HUES64 (cell line): ENCODE measurements around the gene INF2.
"Not testable (repeated sequence)": the region's sequence is repeated elsewhere in the genome, so short reads cannot be mapped to it uniquely, and the experiment has no call there.

Source experiments
- H3K27ac ChIP-seq: 2 replicates; pipeline ENCODE4 v1.7.0; 2013; ENCODE audit warnings: low read depth, low read length, inconsistent platforms
- H3K27me3 ChIP-seq: 2 replicates; pipeline ENCODE4 v1.6.1; 2013; ENCODE audit warnings: mild to moderate bottlenecking, low read length; ENCODE audit not compliant: insufficient read depth
- H3K36me3 ChIP-seq: 2 replicates; pipeline ENCODE4 v1.6.1; 2013; ENCODE audit warnings: mild to moderate bottlenecking, low read length; ENCODE audit not compliant: insufficient read depth
- H3K4me1 ChIP-seq: 2 replicates; pipeline ENCODE4 v1.6.1; 2013; ENCODE audit warnings: mild to moderate bottlenecking, low read length, moderate library complexity; ENCODE audit not compliant: insufficient read depth
- H3K4me3 ChIP-seq: 2 replicates; pipeline ENCODE4 v1.5.1; 2013; ENCODE audit warnings: mild to moderate bottlenecking, low read length, moderate library complexity
- H3K9ac ChIP-seq: 2 replicates; pipeline ENCODE4 v1.6.1; 2013; ENCODE audit warnings: mild to moderate bottlenecking, low read depth, low read length
- H3K9me3 ChIP-seq: 2 replicates; pipeline ENCODE4 v1.6.1; 2013; ENCODE audit warnings: low read depth, low read length; ENCODE audit not compliant: insufficient read depth
- whole genome bisulfite sequencing: fragments of 150-250, 120-280 bp; methylation state at CpG from one replicate; pipeline ENCODE4 v1.1.7; 2013; ENCODE audit warnings: missing lambda C conversion rate; 5-methylcytosine and 5-hydroxymethylcytosine counted together

Gene INF2

DNA sequence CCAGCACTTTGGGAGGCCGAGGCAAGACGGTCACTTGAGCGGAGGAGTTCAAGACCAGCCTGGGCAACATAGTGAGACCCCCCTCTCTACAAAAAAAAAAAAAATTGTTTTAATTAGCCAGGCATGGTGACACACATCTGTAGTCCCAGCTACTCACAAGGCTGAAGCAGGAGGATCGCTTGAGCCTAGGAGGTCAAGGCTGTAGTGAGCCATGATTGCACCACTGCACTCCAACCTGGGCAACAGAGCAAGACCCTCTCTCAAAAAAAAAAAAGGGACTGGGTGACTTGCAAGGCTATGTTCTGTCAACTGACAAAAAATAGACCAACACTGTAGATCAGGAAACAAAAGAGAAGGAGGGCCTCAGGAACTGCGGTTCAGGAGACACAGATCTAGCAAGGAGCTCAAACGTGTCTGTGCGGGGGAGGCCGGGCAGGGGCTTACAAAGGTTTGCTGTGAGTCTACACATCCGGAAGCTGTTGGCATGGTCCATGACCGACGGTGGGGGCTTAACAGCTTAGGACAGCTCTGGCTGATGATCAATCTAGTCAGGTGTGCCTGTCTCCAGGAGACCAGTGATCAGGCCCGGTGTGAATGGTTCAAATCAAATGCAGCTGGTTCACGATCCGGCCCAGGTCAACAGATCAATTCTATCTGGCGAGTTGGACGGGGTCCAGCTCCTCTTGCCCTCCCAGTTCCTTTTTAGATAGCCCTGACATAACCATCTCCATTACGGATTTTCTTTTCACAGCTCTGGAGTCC, 31.7 kb upstream of the INF2 start:
- Histone ChIP-seq H3K36me3 (no peaks in the 10 kb centered on the region), H3K9ac (no peak overlapping the region), H3K4me1 (no peaks in the 10 kb centered on the region), H3K27ac (no peak overlapping the region), H3K9me3 (peaks cover 18% of the 10 kb centered on the region), H3K4me3 (no peak overlapping the region), H3K27me3 (no peaks in the 10 kb centered on the region)
- 90% methylated on average over 17 of the region's 17 CpGs for WGBS

DNA sequence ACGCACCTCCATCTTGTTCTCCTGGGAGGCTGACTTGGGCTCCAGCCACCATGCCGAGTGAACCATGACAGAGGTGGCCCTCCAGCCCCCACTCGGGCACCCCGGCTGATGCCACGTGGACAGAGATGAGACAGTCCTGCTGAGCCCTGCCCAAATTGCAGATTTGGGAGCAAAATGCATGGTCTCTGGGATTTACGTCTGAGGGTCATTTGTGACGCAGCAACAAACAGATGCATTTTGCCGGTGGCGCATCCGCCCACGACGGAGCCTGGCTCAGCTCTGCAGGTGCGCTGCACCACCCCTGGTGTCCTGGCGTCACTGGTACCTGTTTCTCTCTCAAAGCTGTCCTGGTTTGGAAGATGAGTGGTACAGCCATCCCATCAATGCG, 31.1 kb upstream of the INF2 start:
- no peaks in the 10 kb centered on the region for H3K27me3 ChIP-seq
- no peaks in the 10 kb centered on the region for H3K4me1 ChIP-seq
- 93% methylated on average over 15 of the region's 15 CpGs for WGBS
- H3K27ac ChIP-seq: no peak overlapping the region
- no peak overlapping the region for H3K4me3 ChIP-seq
- no peak overlapping the region for H3K9ac ChIP-seq
- peaks cover 14% of the 10 kb centered on the region for H3K9me3 ChIP-seq
- H3K36me3 ChIP-seq: no peaks in the 10 kb centered on the region

DNA sequence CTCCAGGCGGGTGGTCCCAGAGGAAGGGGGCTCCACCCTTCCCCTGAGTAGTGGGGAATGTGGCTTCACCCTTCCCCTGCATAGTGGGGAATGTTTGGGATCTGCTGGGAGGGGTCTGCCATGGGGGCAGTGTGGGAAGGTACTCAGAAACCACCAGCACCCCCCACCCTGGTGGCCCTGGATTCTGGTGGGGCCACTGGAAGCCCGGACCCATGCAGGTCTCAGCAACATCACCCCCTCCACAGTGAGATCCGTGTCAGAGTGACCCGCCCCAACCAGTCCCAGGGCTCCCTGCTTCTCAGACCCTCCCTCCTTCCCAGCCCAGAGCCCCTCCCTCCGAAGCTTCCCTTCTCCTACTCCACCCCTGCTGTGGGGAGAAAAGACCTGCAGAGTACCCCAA, 30.3 kb upstream of the INF2 start:
- Histone ChIP-seq H3K9ac (no peak overlapping the region), H3K4me1 (no peaks in the 10 kb centered on the region), H3K36me3 (no peaks in the 10 kb centered on the region), H3K9me3 (peaks cover 8% of the 10 kb centered on the region; the same call in 1 of the 2 replicates), H3K27me3 (no peaks in the 10 kb centered on the region), H3K4me3 (no peak overlapping the region), H3K27ac (no peak overlapping the region)
- 45% methylated on average over 4 of the region's 5 CpGs for WGBS

DNA sequence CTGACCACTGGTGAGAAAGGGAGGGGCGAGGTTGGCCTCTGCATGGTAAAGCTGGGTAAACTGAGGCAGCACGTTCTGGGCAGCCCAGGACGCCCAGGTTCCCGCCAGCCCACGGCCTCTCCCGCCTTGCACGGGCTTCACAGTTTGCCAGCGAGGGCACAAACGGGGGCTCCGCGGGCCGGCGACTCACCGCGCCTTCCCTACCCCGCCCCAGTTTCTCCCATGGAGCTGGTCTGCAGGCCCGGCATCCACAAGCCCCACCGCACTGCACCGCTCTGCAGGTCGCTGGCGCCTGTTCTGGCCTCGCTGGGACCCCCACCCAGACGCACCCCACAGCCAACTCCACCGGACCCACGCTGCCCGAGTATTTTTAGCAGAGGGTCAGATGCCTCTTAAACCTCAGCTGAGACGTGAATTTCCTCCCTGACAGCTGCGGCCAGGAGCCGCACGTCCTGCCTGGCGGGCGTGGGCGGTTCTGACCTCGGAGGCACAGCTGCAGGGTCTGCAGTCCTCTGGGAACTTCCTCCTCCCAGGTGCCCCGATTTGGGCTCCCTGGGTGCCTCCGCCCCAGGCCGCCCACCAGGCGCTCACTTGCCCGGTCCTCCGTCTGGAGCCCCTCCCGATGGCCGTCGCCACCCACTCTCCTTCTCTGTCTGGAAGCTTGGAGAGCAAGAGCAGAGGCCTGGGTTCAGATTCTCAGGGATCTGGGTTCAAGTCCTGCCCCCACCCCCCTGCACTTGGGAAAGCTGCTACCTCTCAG, 29.5 kb upstream of the INF2 start:
- H3K9me3 ChIP-seq: peaks cover 5% of the 10 kb centered on the region; the same call in 1 of the 2 replicates
- H3K36me3 ChIP-seq: no peaks in the 10 kb centered on the region
- H3K9ac ChIP-seq: no peak overlapping the region
- no peak overlapping the region for H3K4me3 ChIP-seq
- H3K4me1 ChIP-seq: no peaks in the 10 kb centered on the region
- no peaks in the 10 kb centered on the region for H3K27me3 ChIP-seq
- WGBS: 85% methylated on average over 43 of the region's 43 CpGs
- H3K27ac ChIP-seq: no peak overlapping the region

DNA sequence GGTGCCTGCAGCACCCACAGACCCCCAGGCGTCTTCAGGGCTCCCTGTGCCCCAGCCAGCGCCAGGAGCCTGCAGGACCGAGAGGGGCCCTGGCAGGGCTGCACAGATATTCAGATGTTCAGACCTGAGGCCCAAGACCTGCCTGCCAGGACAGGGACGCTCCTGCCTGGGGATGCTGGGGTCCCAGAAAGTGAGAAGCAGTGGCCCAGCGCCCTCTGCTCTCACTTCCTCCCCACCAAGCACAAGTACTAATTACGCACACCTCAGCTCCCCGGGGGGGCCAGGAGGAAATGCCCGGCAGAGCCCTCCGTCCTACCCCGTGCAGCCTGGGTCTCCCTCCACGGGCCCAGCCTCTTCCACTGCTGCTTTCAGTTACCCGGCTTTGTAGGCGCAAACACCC, 28.8 kb upstream of the INF2 start:
- WGBS: 87% methylated on average over 13 of the region's 13 CpGs
- Histone ChIP-seq H3K27ac (no peak overlapping the region), H3K4me3 (no peak overlapping the region), H3K4me1 (peaks cover 4% of the 10 kb centered on the region), H3K36me3 (no peaks in the 10 kb centered on the region), H3K27me3 (no peaks in the 10 kb centered on the region), H3K9ac (no peak overlapping the region), H3K9me3 (peaks cover 5% of the 10 kb centered on the region; the same call in 1 of the 2 replicates)

DNA sequence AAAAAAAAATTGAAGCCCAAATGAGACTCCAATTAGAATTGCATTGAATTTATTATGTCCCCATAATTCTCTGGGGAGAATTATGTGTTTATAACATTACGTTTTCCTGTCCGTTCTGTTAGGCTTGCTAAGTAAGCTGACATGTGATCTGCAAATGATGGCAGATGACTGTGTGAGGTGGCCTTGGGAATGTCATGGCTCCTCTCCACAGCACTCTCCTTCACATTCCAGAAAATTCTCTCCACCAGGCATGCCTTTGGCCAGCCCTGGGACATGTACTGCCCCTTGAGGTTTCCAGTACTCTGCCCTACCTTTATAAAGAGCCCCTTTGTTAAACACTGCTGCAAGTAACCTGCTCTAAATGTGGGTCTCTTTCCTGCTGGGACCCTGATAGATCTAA, 28.3 kb upstream of the INF2 start:
- H3K9ac ChIP-seq: no peak overlapping the region
- no peak overlapping the region for H3K4me3 ChIP-seq
- no peaks in the 10 kb centered on the region for H3K36me3 ChIP-seq
- peaks cover 8% of the 10 kb centered on the region for H3K4me1 ChIP-seq
- peaks cover 5% of the 10 kb centered on the region; the same call in 1 of the 2 replicates for H3K9me3 ChIP-seq
- H3K27ac ChIP-seq: no peak overlapping the region
- WGBS: 96% methylated on average over 2 of the region's 2 CpGs
- H3K27me3 ChIP-seq: no peaks in the 10 kb centered on the region

DNA sequence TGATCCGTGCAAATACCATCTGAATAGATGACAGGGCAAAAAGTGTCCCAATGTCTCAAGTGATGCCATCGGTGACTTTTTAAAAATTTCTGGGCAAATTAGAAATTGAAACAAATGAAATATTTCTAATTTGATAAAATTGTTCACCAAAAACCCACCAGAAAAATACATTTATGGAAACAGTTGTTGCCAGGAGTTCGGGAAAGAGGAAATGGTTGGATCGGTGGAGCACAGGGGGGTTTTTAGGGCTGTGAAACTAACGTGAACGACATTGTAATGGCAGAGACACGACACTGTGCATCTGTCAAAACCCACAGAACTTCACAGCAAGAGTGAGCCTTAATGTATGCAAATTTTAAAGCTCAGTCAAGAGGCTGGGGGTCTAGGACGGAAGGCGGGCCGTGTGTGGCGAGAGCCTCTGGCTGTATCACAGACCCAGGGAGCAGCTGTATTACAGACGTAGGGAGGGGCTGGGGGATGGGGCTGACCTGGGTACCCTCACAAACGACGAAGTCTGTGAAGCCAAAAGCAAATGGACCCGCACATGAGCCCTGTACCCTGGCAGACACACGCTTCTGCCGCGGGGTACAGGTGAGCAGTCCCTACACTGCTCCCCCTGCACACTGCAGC, 27.8 kb upstream of the INF2 start:
- H3K9ac ChIP-seq, H3K36me3 ChIP-seq, H3K27ac ChIP-seq, H3K4me3 ChIP-seq, H3K9me3 ChIP-seq, H3K27me3 ChIP-seq: not testable (repeated sequence)
- WGBS: 87% methylated on average over 17 of the region's 18 CpGs
- peaks cover 13% of the 10 kb centered on the region for H3K4me1 ChIP-seq

DNA sequence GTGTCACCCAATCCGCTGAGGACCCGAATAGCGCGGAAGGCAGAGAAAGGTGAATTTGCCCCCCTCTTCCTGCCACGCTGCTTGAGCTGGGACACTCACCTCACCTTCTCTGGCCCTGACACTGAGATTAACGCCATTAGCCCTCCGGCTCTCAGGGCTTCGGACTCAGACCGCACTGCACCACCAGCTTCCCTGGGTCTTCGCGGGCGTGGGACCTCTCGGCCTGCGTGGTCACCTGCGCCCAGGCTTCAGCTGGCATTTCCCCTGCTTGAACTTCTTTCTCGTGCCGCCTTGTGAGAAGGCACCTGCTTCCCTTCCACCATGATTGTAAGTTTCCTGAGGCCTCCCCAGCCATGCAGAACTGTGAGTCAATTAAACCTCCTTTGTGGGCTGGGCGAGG, 26.9 kb upstream of the INF2 start:
- WGBS: 91% methylated on average over 18 of the region's 18 CpGs
- H3K9me3 ChIP-seq, H3K36me3 ChIP-seq, H3K27me3 ChIP-seq, H3K4me3 ChIP-seq, H3K27ac ChIP-seq, H3K9ac ChIP-seq: not testable (repeated sequence)
- peaks cover 13% of the 10 kb centered on the region for H3K4me1 ChIP-seq

DNA sequence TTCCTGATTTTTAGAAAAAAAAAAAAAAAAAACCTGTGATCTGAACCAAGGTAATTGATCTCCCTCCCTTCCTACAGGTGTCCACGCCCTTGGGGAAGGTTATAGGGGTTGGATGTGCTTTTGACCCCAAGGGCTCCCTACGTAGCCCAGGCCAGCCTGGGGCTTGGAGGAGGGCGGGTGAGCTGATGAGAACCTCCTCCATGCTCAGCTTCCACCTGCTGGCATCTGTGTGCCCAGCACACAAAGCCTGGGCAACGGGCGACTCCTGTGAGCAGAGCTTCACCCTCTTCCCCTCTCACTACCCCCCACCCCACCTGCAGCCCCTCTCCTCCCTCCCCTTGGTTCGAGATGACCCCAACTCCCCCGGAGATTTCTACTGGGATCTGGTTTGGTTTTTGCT, 25.3 kb upstream of the INF2 start:
- H3K27ac ChIP-seq: no peak overlapping the region
- peaks cover 5% of the 10 kb centered on the region; the same call in 1 of the 2 replicates for H3K9me3 ChIP-seq
- no peak overlapping the region for H3K9ac ChIP-seq
- H3K27me3 ChIP-seq: no peaks in the 10 kb centered on the region
- 86% methylated on average over 5 of the region's 7 CpGs for WGBS
- no peaks in the 10 kb centered on the region for H3K36me3 ChIP-seq
- H3K4me1 ChIP-seq: peaks cover 13% of the 10 kb centered on the region
- no peak overlapping the region for H3K4me3 ChIP-seq

DNA sequence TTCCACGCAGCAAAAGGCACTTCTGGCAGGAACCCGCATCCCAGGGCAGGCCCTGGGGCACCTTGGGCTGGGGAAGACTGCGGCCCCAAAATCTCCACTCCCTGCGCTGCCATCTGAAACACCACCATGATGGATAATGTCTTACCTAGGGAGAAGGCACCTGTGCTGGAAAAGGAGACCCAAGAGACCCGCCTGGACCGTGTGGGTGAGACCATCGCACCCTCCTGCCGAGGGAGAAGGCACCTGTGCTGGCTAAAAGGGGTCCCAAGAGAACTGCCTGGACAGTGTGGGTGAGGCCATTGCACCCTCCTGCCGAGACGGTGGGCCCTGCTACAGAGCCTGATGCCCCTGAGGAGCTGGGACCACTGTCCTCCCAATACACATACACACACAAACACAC, 24.8 kb upstream of the INF2 start:
- WGBS: 88% methylated on average over 10 of the region's 10 CpGs
- Histone ChIP-seq H3K27ac (no peak overlapping the region), H3K9me3 (peaks cover 5% of the 10 kb centered on the region; the same call in 1 of the 2 replicates), H3K4me1 (peaks cover 13% of the 10 kb centered on the region), H3K36me3 (no peaks in the 10 kb centered on the region), H3K4me3 (no peak overlapping the region), H3K27me3 (no peaks in the 10 kb centered on the region), H3K9ac (no peak overlapping the region)

DNA sequence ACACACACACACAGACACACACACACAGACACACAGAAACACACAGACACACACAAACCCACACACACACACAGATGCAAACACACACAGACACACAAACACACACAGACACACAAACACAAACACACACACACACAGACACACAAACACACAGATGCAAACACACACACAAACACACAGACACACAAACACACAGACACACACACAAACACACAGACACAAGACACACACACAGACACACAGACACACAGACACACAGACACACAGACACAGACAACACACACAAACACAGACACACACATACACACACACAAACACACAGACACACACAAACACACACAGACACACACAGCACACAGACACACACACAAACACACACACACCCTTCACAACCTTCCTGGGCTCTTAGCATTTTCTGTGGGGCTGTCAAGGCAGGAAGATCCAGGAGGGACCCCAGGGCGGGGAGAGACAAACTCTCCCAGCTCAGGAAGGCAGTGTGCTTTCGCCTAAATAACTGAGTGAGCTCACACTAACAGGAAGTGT, 24.2 kb upstream of the INF2 start:
- H3K4me1 ChIP-seq: peaks cover 13% of the 10 kb centered on the region
- 55% methylated on average over 2 of the region's 2 CpGs for WGBS
- H3K27ac ChIP-seq: peak overlapping the region; percentile 77
- peak overlapping the region; percentile 57; the same call in 1 of the 2 replicates for H3K9ac ChIP-seq
- peaks cover 5% of the 10 kb centered on the region; the same call in 1 of the 2 replicates for H3K9me3 ChIP-seq
- no peaks in the 10 kb centered on the region for H3K36me3 ChIP-seq
- H3K27me3 ChIP-seq: no peaks in the 10 kb centered on the region
- H3K4me3 ChIP-seq: no peak overlapping the region
